Fibroblast of skin of right biceps (primary cell): ENCODE measurements around the gene PCGF3.
A peak's percentile ranks its signal among the peaks of the same experiment; 100 is the strongest.
"Not testable (repeated sequence)": the region's sequence is repeated elsewhere in the genome, so short reads cannot be mapped to it uniquely, and the experiment has no call there.

Experiments used
- DNase-seq: peaks from one replicate; pipeline ENCODE4 v3.0.0-alpha.2; 2013

PCGF3 gene

GRCh38 chr4:787561-787981 is 81.9 kb downstream of the PCGF3 start:
- DNase-seq: no peak

- no peak for DNase-seq
Measured at GRCh38 chr4:788006-788635, 82.5 kb downstream of the PCGF3 start.

GRCh38 chr4:788636-789297 is 83.1 kb downstream of the PCGF3 start:
- no peak for DNase-seq

- no peak for DNase-seq
Measured at GRCh38 chr4:789571-790465, 84.2 kb downstream of the PCGF3 start.

- no peak for DNase-seq
Measured at GRCh38 chr4:790466-790820, 84.8 kb downstream of the PCGF3 start.

GRCh38 chr4:791252-791897 is 85.7 kb downstream of the PCGF3 start:
- no peak for DNase-seq

GRCh38 chr4:791898-792625 is 86.4 kb downstream of the PCGF3 start:
- peak; percentile 20 for DNase-seq

GRCh38 chr4:792626-793092 is 87.0 kb downstream of the PCGF3 start:
- no peak for DNase-seq

GRCh38 chr4:793093-793861 is 87.6 kb downstream of the PCGF3 start:
- DNase-seq: no peak

GRCh38 chr4:793941-794621 is 88.4 kb downstream of the PCGF3 start:
- no peak for DNase-seq

GRCh38 chr4:794900-795725 is 89.5 kb downstream of the PCGF3 start:
- no peak for DNase-seq

- no peak for DNase-seq
Measured at GRCh38 chr4:795726-796119, 90.1 kb downstream of the PCGF3 start.

- no peak for DNase-seq
Measured at GRCh38 chr4:796206-796605, 90.6 kb downstream of the PCGF3 start.

GRCh38 chr4:797066-797465 is 91.4 kb downstream of the PCGF3 start:
- no peak for DNase-seq

- no peak for DNase-seq
Measured at GRCh38 chr4:801436-802124, 95.9 kb downstream of the PCGF3 start.

- no peak for DNase-seq
Measured at GRCh38 chr4:803884-804283, 98.3 kb downstream of the PCGF3 start.

GRCh38 chr4:804804-805203 is 99.2 kb downstream of the PCGF3 start:
- no peak for DNase-seq

- not testable (repeated sequence) for DNase-seq
Measured at GRCh38 chr4:806979-807378, 101.3 kb downstream of the PCGF3 start.

GRCh38 chr4:807792-808191 is 102.2 kb downstream of the PCGF3 start:
- DNase-seq: no peak
